Measurements from ENCODE around the gene RLBP1.

DNA sequence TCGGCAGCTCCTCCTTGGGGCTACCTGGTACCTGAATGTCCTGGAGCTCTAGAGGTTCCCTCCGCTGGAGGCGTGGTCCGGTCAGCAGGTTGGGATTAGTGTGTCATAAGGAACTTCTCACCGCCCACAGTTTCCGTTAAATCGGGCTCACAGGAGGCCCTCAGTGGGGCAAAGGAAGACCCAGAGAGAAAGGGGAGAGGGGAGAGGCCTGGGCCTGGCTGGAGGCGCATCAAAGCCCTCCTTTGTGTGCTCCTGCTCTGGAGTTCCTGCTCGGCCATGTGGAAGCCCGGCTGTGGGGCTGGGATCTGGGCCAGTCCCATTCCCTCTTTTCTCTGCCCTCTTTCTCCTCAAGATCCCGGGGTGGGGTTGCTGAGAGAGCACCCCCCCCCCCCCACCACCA lies at the start of gene RLBP1:
- no peak for TF ChIP-seq EZH2phosphoT487 (IDR thresholded peaks at IDR 0.05; ENCODE audit: low read depth, severe bottlenecking, unreplicated experiment)
- TF ChIP-seq, protein P1, sequence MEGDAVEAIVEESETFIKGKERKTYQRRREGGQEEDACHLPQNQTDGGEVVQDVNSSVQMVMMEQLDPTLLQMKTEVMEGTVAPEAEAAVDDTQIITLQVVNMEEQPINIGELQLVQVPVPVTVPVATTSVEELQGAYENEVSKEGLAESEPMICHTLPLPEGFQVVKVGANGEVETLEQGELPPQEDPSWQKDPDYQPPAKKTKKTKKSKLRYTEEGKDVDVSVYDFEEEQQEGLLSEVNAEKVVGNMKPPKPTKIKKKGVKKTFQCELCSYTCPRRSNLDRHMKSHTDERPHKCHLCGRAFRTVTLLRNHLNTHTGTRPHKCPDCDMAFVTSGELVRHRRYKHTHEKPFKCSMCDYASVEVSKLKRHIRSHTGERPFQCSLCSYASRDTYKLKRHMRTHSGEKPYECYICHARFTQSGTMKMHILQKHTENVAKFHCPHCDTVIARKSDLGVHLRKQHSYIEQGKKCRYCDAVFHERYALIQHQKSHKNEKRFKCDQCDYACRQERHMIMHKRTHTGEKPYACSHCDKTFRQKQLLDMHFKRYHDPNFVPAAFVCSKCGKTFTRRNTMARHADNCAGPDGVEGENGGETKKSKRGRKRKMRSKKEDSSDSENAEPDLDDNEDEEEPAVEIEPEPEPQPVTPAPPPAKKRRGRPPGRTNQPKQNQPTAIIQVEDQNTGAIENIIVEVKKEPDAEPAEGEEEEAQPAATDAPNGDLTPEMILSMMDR (IDR thresholded peaks at IDR 0.05; ENCODE audit: poor library complexity), result no peak
- no peak for TF ChIP-seq EZH2 (IDR thresholded peaks at IDR 0.05; ENCODE audit: borderline replicate concordance)
